H1 (cell line): ENCODE measurements around the gene USH1C. TPM values are rescaled to one million over a fixed set of nuclear protein-coding genes. Genes with fewer than 3 reads are reported as not detected.

ENCODE experiments used
- CTCF ChIA-PET: fragments of 300-600 bp; sonication (Branson Sonifier 250); formaldehyde crosslinking; loops from one replicate; lab custom pipeline; 2021; ENCODE audit not compliant: partially characterized antibody; lab: Charles Lee
- POLR2A ChIA-PET: fragments of 300-600 bp; sonication (Branson Sonifier 250); formaldehyde crosslinking; loops from one replicate; lab custom pipeline; 2021; ENCODE audit warnings: inconsistent platforms; ENCODE audit not compliant: partially characterized antibody; lab: Charles Lee
- DNase-seq, 2 experiments: peaks; one replicate each; pipeline versions ENCODE4 v3.0.0 to v3.0.0-alpha.2; 2010 to 2022; ENCODE audit warnings: low spot score in 2 of 2, low read depth in 1 of 2, mixed read lengths in 1 of 2
- FAIRE-seq: peaks from 2 replicates; lab custom pipeline; 2011; peaks lifted over from hg19 to GRCh38; lab: Jason Lieb, UNC
- H2AFZ ChIP-seq: 2 replicates; pipeline ENCODE4 v1.8.1; 2012; ENCODE audit warnings: low read length, inconsistent platforms
- H2AK5ac ChIP-seq: 2 replicates; pipeline ENCODE4 v1.6.1; 2013; ENCODE audit warnings: low read depth, low read length
- H2BK120ac ChIP-seq: replicated peaks from 2 replicates; pipeline ENCODE3; 2013; ENCODE audit warnings: low read depth, low read length, inconsistent platforms
- H2BK12ac ChIP-seq: 2 replicates; pipeline ENCODE4 v1.6.1; 2013; ENCODE audit warnings: low read depth, low read length
- H2BK15ac ChIP-seq: 2 replicates; pipeline ENCODE4 v1.6.1; 2013; ENCODE audit warnings: low read length
- H2BK20ac ChIP-seq: 2 replicates; pipeline ENCODE4 v1.6.1; 2013; ENCODE audit warnings: low read length
- H2BK5ac ChIP-seq: 2 replicates; pipeline ENCODE4 v1.6.1; 2013; ENCODE audit warnings: low read depth, low read length
- H3K14ac ChIP-seq: 2 replicates; pipeline ENCODE4 v1.6.1; 2013; ENCODE audit warnings: inconsistent platforms; ENCODE audit not compliant: insufficient read length
- H3K18ac ChIP-seq: 2 replicates; pipeline ENCODE4 v1.6.1; 2013; ENCODE audit warnings: low read length; ENCODE audit errors: extremely low read depth
- H3K23ac ChIP-seq: 2 replicates; pipeline ENCODE4 v1.6.1; 2013; ENCODE audit warnings: inconsistent platforms; ENCODE audit not compliant: insufficient read length
- H3K23me2 ChIP-seq: 2 replicates; pipeline ENCODE4 v1.6.1; 2013; ENCODE audit warnings: low read depth, low read length
- H3K27ac ChIP-seq: 2 replicates; pipeline ENCODE4 v1.6.1; 2011; ENCODE audit warnings: low read depth, low read length, inconsistent platforms
- H3K27me3 ChIP-seq, 4 experiments: replicated peaks in 1 of 4; 1 replicate in 1 of 4; 2 replicates in 3 of 4; pipeline versions ENCODE4 v1.6.1 to v1.8.1; 2011 to 2013; ENCODE audit warnings: low read length in 3 of 4, mild to moderate bottlenecking in 3 of 4, inconsistent platforms in 2 of 4, mixed read lengths in 2 of 4, moderate library complexity in 1 of 4; ENCODE audit not compliant: control insufficient read depth in 3 of 4, insufficient read depth in 3 of 4; ENCODE audit errors: extremely low read depth in 1 of 4
- H3K36me3 ChIP-seq, 4 experiments: 2 replicates each; pipeline versions ENCODE4 v1.6.1 to v1.8.1; 2011 to 2013; ENCODE audit warnings: mild to moderate bottlenecking in 4 of 4, low read length in 3 of 4, moderate library complexity in 2 of 4, control low read depth in 1 of 4, inconsistent platforms in 1 of 4; ENCODE audit not compliant: insufficient read depth in 4 of 4, control insufficient read depth in 2 of 4
- H3K4ac ChIP-seq: replicated peaks from 2 replicates; pipeline ENCODE3; 2013; ENCODE audit warnings: low read length, low read depth, mixed read lengths, inconsistent platforms; ENCODE audit not compliant: insufficient read length
- H3K4me1 ChIP-seq, 4 experiments: replicated peaks in 1 of 4; 1 replicate in 1 of 4; 2 replicates in 3 of 4; pipeline versions ENCODE4 v1.6.1 to v1.8.1; 2011 to 2013; ENCODE audit warnings: low read length in 3 of 4, inconsistent platforms in 2 of 4, mixed read lengths in 1 of 4; ENCODE audit not compliant: insufficient read depth in 4 of 4, control insufficient read depth in 3 of 4
- H3K4me2 ChIP-seq, 2 experiments: 2 replicates each; pipeline versions ENCODE4 v1.6.1 to v1.8.1; 2011 to 2013; ENCODE audit warnings: low read depth in 2 of 2, low read length in 2 of 2, control low read depth in 1 of 2, inconsistent platforms in 1 of 2, mild to moderate bottlenecking in 1 of 2; ENCODE audit not compliant: insufficient read depth in 1 of 2
- H3K4me3 ChIP-seq, 4 experiments: fragments of 200-600, 300-600 bp in 1 of 4; sonication (generic), shearing (Covaris generic), sonication (Bioruptor Twin) in 1 of 4; 2 replicates each; pipeline versions ENCODE4 v1.5.1 to v1.8.1; 2011 to 2016; ENCODE audit warnings: low read length in 4 of 4, low read depth in 3 of 4, control low read depth in 2 of 4, inconsistent platforms in 2 of 4, mild to moderate bottlenecking in 2 of 4, mixed read lengths in 1 of 4, moderate library complexity in 1 of 4; ENCODE audit not compliant: insufficient read depth in 2 of 4; ENCODE audit errors: extremely low read depth in 1 of 4
- H3K56ac ChIP-seq: replicated peaks from 2 replicates; pipeline ENCODE3; 2013; ENCODE audit warnings: low read depth, mild to moderate bottlenecking, mixed read lengths, low read length, inconsistent platforms; ENCODE audit not compliant: insufficient read length
- H3K79me1 ChIP-seq: 2 replicates; pipeline ENCODE4 v1.6.1; 2013; ENCODE audit warnings: low read depth, low read length, control low read depth
- H3K79me2 ChIP-seq, 2 experiments: 2 replicates each; pipeline versions ENCODE4 v1.6.1 to v1.8.1; 2012 to 2013; ENCODE audit warnings: low read length in 2 of 2, mild to moderate bottlenecking in 2 of 2, inconsistent platforms in 1 of 2; ENCODE audit not compliant: insufficient read depth in 2 of 2, control insufficient read depth in 1 of 2
- H3K9ac ChIP-seq, 4 experiments: replicated peaks in 1 of 4; 1 replicate in 1 of 4; 2 replicates in 3 of 4; pipeline versions ENCODE4 v1.6.1 to v1.8.1; 2011 to 2013; ENCODE audit warnings: low read depth in 3 of 4, low read length in 3 of 4, control low read depth in 2 of 4, mild to moderate bottlenecking in 2 of 4, moderate library complexity in 2 of 4, inconsistent platforms in 1 of 4; ENCODE audit errors: extremely low read depth in 1 of 4
- H3K9me3 ChIP-seq, 2 experiments: 2 replicates each; pipeline versions ENCODE4 v1.6.1 to v1.8.1; 2012 to 2013; ENCODE audit warnings: mild to moderate bottlenecking in 2 of 2, moderate library complexity in 2 of 2, control low read depth in 1 of 2, inconsistent platforms in 1 of 2, low read depth in 1 of 2, low read length in 1 of 2, mixed read lengths in 1 of 2; ENCODE audit not compliant: insufficient read depth in 2 of 2
- H4K20me1 ChIP-seq, 2 experiments: replicated peaks in 1 of 2; 2 replicates each; pipeline versions ENCODE3 to v1.8.1; 2011 to 2013; ENCODE audit warnings: inconsistent platforms in 2 of 2, low read length in 2 of 2, mild to moderate bottlenecking in 1 of 2; ENCODE audit not compliant: insufficient read depth in 2 of 2, control insufficient read depth in 1 of 2
- H4K5ac ChIP-seq: 2 replicates; pipeline ENCODE4 v1.6.1; 2013; ENCODE audit warnings: low read length, low read depth, mixed read lengths, inconsistent platforms; ENCODE audit not compliant: insufficient read length
- H4K8ac ChIP-seq: 2 replicates; pipeline ENCODE4 v1.8.0; 2013; ENCODE audit warnings: mild to moderate bottlenecking, moderate library complexity, low read length, inconsistent platforms; ENCODE audit not compliant: insufficient read depth; ENCODE audit errors: extremely low read depth
- H4K91ac ChIP-seq: replicated peaks from 2 replicates; pipeline ENCODE3; 2013; ENCODE audit warnings: low read length, mixed read lengths, inconsistent platforms; ENCODE audit not compliant: insufficient read length
- ASH2L ChIP-seq: fragments of 200-600, 300-600 bp; sonication (generic); IDR thresholded peaks from one replicate; pipeline ENCODE4 v1.7.1; 2017; ENCODE audit warnings: low read length
- CEBPB ChIP-seq: IDR thresholded peaks from 2 replicates; pipeline ENCODE4 v1.6.1; 2012; ENCODE audit warnings: low read depth, low read length
- EZH2 ChIP-seq: fragments of 200-600 bp; sonication (generic); IDR thresholded peaks from 2 replicates; pipeline ENCODE4 v1.7.1; 2012; ENCODE audit warnings: low read depth, mild to moderate bottlenecking, moderate library complexity, low read length, inconsistent platforms; ENCODE audit not compliant: severe bottlenecking
- HDAC2 ChIP-seq, 2 experiments: fragments of 300-600 bp in 1 of 2; sonication (generic) in 1 of 2; IDR thresholded peaks; 2 replicates each; pipeline ENCODE4 v1.6.1; 2011 to 2012; ENCODE audit warnings: low read depth in 2 of 2, low read length in 2 of 2, mild to moderate bottlenecking in 2 of 2, moderate library complexity in 2 of 2, borderline replicate concordance in 1 of 2, inconsistent platforms in 1 of 2
- KDM5A ChIP-seq: fragments of 200-600 bp; IDR thresholded peaks from 2 replicates; pipeline ENCODE4 v1.7.1; 2012; ENCODE audit warnings: mild to moderate bottlenecking, low read length, inconsistent platforms, mixed read lengths
- RFX5 ChIP-seq: IDR thresholded peaks from 2 replicates; pipeline ENCODE4 v1.6.1; 2011; ENCODE audit warnings: low read depth, low read length, improper control_type of control experiment, borderline replicate concordance
- RNF2 ChIP-seq: fragments of 200-900, 300-1000 bp; sonication (generic); IDR thresholded peaks from 2 replicates; pipeline ENCODE4 v1.7.1; 2016; ENCODE audit warnings: borderline replicate concordance, low read depth, mild to moderate bottlenecking, antibody characterized with exemption, low read length; ENCODE audit not compliant: poor library complexity, severe bottlenecking; ENCODE audit errors: missing control alignments
- SIX5 ChIP-seq: IDR thresholded peaks from 2 replicates; pipeline ENCODE4 v1.6.1; 2011; ENCODE audit warnings: mild to moderate bottlenecking, low read depth, low read length
- SRF ChIP-seq: IDR thresholded peaks from 2 replicates; pipeline ENCODE4 v1.6.1; 2011; ENCODE audit warnings: mild to moderate bottlenecking, low read depth, low read length, moderate library complexity
- WGBS, 2 experiments: shearing (Covaris generic) in 1 of 2; methylation state at CpG; one replicate each; pipeline versions ENCODE4 v1.1.6 to v1.1.7; 2013 to 2015; ENCODE audit warnings: low lambda C conversion rate in 2 of 2, mixed read lengths in 2 of 2, inconsistent platforms in 1 of 2, low coverage in 1 of 2, missing lambda C conversion rate in 1 of 2; ENCODE audit not compliant: insufficient replicate concordance in 2 of 2, insufficient coverage in 1 of 2, insufficient read length in 1 of 2; ENCODE audit errors: extremely low coverage in 1 of 2, missing lambda C conversion rate in 1 of 2; 5-methylcytosine and 5-hydroxymethylcytosine counted together
- polyA plus RNA-seq, 7 experiments: library from polyadenylated mRNA; depleted of rRNA in 3 of 7; stranded (reverse) in 5 of 7; unstranded in 2 of 7; fragments of >200 nt in 5 of 7; fragments of 200-250 nt in 2 of 7; gene quantifications; 1 replicate in 5 of 7; 2 replicates in 1 of 7; 4 replicates in 1 of 7; pipeline versions ENCODE4 v1.2.1 to v1.2.3, GENCODE V29; 2011 to 2013; ENCODE audit warnings: missing spikeins in 2 of 7, mixed read lengths in 2 of 7
- total RNA-seq: library from RNA; stranded (reverse); fragmentation: NEBNext Ultra II Directional; extraction: Animal tissue kit (Norgen Biotek cat#: 25700); gene quantifications from 2 replicates; pipeline ENCODE4 v1.2.1, GENCODE V29; 2021
- TF ChIP-seq, protein P1 (sequence below): IDR thresholded peaks from 2 replicates; pipeline ENCODE4 v1.6.1; 2012; ENCODE audit warnings: inconsistent platforms

USH1C gene
- total and polyA plus RNA-seq, 2 of the 8 experiments (the other 6 are each of a cell fraction or from before 2014, with no cell fraction given): 1.3 to 1.6 TPM

DNA sequence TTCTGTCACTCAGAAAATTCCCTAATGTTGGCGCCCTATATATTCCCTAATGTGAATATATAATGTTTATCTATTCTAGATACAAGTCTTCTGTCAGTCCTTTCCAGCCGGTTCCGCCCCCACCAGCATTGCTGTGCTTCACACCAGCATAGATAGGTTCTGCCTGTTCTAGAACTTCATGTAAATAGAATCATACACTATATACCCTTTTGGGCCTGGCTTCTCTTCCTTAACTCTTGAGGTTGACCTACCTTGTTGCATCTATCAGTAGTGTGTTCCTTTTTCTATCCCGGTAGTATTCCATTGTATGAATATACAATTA is 37.5 kb upstream of the USH1C start:
- H2BK20ac ChIP-seq: no peak overlapping the region
- H3K9me3 ChIP-seq: no peaks in the 10 kb centered on the region; a peak in 1 of 4 replicates
- TF ChIP-seq, protein P1, sequence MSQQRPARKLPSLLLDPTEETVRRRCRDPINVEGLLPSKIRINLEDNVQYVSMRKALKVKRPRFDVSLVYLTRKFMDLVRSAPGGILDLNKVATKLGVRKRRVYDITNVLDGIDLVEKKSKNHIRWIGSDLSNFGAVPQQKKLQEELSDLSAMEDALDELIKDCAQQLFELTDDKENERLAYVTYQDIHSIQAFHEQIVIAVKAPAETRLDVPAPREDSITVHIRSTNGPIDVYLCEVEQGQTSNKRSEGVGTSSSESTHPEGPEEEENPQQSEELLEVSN: no peak
- TF ChIP-seq CEBPB (no peak), KDM5A (no peak), EZH2 (no peak), ASH2L (no peak), SIX5 (no peak), RFX5 (no peak), RNF2 (no peak), HDAC2 (IDR thresholded peaks at IDR 0.05; ENCODE audit: borderline replicate concordance in 1 of 2, low read depth in 2 of 2, low read length in 2 of 2) (no peak), SRF (no peak)
- FAIRE-seq (no peak), DNase-seq (no peak)
- no peak overlapping the region for H3K18ac ChIP-seq
- H3K4me3 ChIP-seq: no peak overlapping the region
- no peaks in the 10 kb centered on the region for H3K79me2 ChIP-seq
- no peak overlapping the region for H2BK12ac ChIP-seq
- H3K23ac ChIP-seq: no peak overlapping the region
- H3K27ac ChIP-seq: no peak overlapping the region
- ChIA-PET POLR2A (no interaction called here), CTCF (interaction anchor here (1.0 kb wide), 1 partner anchor 19 kb away, joined by 3 read pairs; no protein-coding TSS in a partner anchor)
- H2BK15ac ChIP-seq: no peak overlapping the region
- H3K79me1 ChIP-seq: no peaks in the 10 kb centered on the region
- H3K36me3 ChIP-seq: no peaks in the 10 kb centered on the region
- H3K56ac ChIP-seq: no peak overlapping the region
- H3K14ac ChIP-seq: no peak overlapping the region
- H3K4me1 ChIP-seq: peaks cover 0 to 6% (median 2%) of the 10 kb centered on the region in 4 experiments; a peak in 3 of 7 replicates
- H2AFZ ChIP-seq: no peak overlapping the region
- H4K8ac ChIP-seq: no peak overlapping the region
- H4K91ac ChIP-seq: no peak overlapping the region
- no peaks in the 10 kb centered on the region for H4K20me1 ChIP-seq
- H2BK5ac ChIP-seq: no peak overlapping the region
- no peak overlapping the region for H2BK120ac ChIP-seq
- no peaks in the 10 kb centered on the region for H3K23me2 ChIP-seq
- WGBS, 2 experiments: 91% methylated on average over 4 of the region's 4 CpGs; no CpG with 5 or more reads in 1 of the 2 experiments
- H3K4ac ChIP-seq: no peak overlapping the region
- no peaks in the 10 kb centered on the region for H3K27me3 ChIP-seq
- H3K9ac ChIP-seq: no peak overlapping the region
- H4K5ac ChIP-seq: no peak overlapping the region
- H2AK5ac ChIP-seq: no peak overlapping the region
- no peak overlapping the region for H3K4me2 ChIP-seq
